GM04503 (cell line): ENCODE data around the gene HDGFL2.

ENCODE experiments used
- DNase-seq: peaks from one replicate; pipeline ENCODE4 v3.0.0-alpha.2; 2012; ENCODE audit warnings: low read depth

The HDGFL2 gene

DNA sequence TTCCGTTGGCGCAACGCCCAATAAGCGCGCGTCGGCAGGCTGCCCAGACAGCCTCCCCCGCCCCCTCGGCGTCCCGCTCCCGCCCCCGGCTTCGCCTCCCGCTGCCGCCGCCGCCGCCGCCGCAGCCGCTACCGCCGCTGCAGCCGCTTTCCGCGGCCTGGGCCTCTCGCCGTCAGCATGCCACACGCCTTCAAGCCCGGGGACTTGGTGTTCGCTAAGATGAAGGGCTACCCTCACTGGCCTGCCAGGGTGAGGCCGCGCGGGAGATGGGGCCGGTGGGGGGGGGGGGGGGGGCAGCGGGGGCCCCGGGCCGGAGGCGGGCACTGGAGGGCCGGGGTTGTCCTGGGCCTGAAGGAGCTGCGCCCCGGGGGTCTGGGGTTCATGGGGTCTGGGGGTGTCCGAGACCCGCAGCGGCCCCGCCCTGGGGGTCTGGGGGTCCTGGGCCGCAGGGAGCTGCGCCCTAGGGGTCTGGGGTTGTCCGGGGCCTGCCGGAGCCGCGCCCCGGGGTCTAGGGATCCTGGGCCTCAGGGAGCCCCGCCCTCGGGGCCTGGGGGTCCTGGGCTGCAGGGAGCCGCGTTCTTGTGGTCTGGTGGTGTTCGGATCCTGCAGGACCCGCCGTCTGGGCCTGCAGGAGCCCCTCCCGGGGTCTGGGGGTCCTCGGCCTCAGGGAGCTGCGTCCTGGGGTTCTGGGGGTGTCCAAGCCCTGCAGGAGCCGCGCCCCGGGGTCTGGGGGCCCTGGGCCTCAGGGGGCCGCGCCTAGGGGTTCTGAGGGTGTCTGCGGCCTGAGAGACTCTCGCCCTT is at the start of gene HDGFL2:
Gene HDGFL2, plus strand, starts transcription at position 124 of the 801 bp plus-strand sequence. Its CDS starts 54 bp downstream, at position 178.
- DNase-seq = no peak

DNA sequence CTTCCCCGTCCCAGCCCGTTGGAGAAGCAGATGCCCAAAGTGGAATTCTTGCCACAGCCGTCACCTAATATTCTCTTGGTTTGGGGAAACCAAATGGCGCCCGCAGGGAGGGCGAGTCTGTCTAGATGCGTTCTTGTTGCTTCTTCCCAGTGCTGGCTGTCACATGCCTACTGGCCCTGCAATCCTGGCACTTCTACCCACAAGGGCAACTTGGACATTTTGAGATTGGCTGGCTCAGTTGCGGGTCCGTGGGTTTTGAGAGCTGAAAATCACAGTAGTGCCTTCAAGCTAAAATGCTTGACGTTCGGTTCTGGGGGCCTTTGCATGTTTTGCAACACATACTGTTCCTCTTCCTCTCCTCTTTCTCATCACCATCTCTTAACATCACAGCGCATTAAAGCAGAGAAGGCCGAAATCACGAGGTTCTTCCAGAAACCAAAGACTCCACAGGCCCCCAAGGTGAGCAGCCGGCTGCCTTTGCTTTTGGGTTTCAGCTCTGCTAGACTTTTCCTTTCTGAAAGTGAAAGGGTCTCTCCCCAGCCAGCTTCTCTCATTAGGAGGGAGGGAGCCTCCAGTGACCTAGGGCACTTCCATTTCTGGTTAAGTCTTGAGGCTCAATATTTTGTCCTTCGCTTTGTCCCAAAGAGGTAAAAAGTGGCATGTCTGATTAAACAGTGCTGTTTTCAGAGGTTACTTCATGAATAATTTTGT is 48.5 kb upstream of the HDGFL2 start:
- DNase-seq = no peak

DNA sequence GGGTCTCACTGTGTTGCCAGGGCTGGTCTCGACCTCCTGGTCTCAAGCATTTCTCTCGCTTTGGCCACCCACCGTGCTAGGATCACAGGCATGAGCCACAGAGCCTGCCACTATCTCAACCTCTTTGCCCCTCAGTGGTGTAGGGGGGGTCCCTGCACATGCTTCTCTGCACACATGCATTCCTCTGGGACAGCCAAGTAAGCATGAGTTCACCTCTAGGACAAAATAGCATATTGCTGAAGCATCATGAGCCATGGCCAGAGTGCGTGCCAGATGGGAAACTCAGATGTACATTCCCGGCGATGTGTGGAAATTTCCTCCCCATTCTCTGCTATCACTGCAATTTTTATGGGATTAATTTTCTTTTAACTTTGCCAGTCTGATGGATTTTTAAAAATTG is 46.6 kb upstream of the HDGFL2 start:
- peak; percentile 58 for DNase-seq

DNA sequence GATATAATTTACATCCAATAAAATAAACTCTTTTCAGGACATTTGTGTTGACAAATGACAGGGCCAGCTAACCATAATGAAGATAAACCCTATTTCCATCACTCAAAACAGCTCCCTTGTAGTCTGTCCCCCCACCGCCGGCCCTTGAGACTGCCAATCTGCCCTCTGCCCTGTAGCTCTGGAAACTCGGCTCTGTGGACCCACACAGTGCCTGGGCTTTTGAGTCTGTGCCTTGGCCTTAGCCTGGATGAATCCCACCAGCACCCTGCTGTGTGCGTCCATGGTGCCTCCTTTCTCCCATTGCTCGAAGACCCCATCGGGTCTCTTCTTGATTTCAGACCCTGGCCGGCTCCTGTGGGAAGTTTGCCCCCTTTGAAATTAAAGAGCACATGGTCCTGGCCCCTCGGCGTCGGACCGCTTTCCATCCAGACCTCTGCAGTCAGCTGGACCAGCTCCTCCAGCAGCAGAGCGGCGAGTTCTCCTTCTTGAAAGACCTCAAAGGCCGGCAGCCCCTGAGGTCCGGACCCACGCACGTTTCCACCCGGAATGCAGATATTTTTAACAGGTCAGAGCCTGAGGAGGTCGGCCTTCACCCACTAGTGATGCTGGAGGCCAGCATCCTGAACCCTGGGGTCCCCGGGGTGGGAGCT is 43.6 kb upstream of the HDGFL2 start:
- no peak for DNase-seq

DNA sequence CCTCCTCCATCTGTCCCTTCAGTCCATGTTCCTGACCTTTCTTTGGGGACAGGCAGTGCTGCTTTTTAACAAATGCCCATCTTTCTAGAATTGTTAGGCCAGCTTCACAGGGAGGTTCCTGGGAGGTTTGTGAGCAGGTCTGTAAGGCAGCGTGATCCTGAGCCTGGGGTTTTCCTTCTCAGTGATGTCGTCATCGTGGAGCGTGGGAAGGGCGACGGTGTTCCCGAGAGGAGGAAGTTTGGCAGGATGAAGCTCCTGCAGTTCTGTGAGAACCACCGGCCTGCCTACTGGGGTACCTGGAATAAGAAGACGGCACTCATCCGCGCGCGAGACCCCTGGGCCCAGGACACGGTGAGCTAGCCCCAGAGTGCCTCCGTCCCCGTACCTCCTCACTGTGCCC is 42.8 kb upstream of the HDGFL2 start:
- DNase-seq = no peak

DNA sequence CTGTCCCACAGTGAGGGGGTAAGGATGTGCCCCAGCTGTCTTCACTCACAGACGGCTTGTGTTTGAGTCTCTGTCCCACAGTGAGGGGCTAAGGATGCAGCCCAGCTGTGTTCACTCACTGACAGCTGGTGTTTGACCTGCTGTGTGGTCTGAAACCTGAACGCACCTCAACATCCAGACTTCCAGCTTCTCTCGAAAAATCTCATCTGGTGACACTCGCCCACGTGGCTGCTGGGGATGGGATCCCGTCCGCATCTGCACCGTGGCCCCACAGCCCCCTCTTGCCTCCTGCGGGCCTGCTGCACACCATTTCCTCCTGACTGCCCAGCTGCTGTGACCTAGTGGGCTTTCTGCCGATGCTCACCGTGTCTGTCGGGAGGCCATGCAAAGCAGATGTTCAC is 42.3 kb upstream of the HDGFL2 start:
- no peak for DNase-seq

DNA sequence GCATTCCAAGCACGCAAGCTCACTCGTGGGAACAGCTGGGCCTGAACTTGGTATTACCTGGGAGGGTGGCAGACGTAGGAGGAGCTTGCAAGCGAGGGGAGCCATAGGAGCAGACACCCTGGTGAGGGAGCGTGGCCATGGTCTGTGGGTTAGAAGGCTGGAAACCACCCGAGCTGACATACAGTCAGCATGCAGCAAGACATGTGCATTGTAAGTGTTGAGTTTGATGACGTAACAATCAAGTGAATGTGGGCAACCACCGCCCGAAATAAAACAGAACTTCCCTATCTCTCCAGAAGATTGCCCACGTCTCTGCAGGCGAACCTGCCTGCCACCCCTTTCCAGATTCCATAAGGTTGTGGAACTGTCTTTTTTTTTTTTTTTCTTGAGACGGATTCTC is 41.3 kb upstream of the HDGFL2 start:
- no peak for DNase-seq

DNA sequence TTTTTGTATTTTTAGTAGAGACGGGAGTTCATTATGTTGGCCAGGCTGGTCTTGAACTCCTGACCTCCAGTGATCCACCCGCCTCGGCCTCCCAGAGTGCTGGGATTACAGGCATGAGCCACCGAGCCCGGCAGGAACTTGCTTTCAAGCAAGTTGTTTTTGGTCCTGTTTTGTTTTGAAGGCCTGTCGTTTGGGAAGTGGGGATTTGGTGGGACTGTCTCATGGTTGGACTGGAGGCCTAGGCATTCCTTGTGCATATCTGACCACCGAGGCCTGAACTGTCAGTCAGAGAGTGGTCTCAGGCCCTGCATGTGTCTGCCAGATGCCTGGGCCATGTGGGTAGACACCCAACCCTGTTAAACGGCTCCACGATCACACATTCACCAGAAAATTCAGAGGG is 40.8 kb upstream of the HDGFL2 start:
- no peak for DNase-seq

DNA sequence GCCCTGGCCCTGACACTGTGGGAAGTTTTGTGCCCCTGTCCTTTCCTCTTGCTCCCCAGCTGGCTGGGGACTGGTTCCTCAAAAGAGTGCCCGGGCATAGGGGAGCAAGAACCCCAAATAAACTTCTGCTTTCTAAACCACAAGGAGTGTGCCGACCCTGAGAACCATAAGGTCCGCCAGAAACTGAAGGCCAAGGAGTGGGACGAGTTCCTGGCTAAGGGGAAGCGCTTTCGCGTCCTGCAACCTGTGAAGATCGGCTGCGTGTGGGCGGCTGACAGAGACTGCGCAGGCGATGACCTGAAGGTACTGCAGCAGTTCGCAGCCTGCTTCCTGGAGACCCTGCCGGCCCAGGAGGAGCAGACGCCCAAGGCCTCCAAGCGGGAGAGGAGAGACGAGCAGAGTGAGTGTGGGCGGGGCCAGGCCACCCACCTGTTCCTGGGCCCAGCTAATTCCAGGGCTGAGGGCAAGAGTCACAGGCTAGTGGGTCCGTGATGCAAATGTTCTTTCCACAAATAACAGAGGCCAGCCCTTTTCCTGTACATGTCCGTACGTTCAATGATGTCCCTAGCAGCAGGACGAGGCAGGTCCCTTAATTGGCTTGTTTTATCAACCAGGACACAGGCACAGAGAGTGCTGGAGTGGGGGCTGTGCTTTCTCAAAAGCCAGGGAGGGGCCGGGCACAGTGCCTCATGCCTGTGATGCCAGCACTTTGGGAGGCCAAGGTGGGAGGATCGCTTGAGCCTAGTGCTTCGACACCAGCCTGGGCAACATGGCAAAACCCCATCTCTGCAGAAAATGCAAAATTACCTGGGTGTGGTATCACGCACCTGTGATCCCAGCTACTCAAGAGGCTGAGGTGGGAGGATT is 40.1 kb upstream of the HDGFL2 start:
- DNase-seq = no peak

DNA sequence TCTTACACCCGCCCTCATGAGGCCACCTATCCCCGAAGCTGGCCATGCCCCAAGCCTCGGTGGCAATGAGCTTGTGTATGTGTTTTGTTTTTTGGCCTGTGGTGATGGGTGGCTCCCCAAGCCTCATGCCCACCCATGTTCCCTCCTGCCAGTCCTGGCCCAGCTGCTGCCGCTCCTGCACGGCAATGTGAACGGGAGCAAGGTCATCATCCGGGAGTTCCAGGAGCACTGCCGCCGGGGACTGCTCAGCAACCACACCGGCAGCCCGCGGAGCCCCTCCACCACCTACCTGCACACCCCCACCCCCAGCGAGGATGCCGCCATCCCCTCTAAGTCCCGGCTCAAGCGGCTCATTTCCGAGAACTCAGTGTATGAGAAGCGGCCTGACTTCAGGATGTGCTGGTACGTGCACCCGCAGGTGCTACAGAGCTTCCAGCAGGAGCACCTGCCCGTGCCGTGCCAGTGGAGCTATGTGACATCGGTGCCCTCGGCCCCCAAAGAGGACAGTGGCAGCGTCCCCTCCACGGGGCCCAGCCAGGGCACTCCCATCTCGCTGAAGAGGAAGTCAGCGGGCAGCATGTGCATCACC is 39.1 kb upstream of the HDGFL2 start:
- DNase-seq = no peak

DNA sequence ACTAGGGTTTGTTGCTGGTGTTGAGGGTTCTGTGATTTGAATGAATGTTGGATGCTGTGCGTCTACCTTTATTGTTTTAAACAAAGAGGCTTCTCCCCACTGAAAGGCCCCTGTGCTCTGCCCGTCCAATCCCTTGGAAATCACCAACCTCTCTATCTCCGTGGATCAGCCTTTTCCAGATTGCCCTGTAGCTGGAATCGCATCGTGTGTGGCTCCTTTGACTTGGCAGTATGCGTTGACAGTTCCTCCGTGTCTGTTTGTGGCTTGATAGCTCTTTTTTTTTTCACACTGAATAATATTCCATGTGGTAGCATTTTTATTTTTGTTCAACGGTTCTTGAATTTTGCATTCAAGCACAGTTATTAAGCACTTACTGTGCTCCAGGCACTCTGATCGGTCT is 37.7 kb upstream of the HDGFL2 start:
- DNase-seq = no peak

DNA sequence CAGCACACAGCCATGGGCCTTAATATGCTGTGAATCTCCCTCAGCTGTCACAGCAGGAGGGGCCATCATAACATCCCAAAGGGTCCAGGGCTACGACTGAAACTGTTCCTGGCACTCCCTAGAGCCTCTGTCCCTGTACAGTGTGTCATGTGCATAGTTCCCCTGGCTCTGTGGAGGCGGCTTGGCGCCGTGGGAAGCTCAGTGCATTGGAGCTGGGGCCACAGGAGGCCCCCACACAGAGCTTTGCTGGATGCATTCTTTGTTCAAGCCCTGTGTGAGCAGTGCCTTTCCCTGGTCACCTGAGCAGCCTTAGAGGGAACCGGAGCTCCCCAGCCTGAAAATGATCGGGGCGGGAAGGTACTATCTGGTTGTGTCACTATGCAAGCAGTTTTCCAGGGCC is 35.9 kb upstream of the HDGFL2 start:
- DNase-seq = no peak

DNA sequence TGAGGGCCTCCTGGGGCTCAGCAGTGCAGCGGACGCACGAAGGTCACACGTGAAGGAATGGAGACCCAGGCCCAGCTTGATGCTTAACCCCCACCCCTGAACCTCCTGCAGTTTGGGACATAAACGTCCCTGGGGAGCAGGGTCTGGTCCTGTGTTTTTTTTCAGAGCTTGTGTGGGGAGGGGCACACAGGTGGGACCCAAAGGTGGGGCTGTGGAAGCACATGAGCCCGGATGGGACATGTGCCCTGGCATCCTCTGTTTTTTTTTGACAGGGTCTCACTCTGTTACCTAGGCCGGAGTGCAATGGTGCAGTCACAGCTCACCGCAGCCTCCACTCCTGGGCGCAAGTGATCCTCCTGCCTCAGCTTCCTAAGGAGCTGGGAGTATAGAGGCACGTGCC is 35.0 kb upstream of the HDGFL2 start:
- DNase-seq = no peak

DNA sequence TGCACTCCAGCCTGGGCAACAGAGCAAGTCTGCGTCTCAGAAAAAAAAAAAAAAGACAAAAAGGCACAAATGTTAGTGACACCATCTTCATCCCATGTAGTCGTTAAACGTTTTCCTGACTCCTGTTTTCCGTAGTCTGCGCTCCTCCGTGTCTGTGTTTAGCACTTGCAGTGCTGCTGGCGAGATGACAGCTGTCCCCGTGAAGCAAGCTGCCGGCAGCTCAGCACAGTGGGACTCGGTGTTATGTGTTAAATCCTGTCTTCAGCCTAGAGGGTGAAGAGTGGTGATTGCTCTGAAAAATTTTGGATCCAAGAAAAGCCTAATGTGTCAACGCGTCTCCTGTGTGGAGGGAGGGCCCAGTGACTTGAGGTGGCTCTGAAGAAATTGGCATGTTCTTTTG is 32.9 kb upstream of the HDGFL2 start:
- no peak for DNase-seq

DNA sequence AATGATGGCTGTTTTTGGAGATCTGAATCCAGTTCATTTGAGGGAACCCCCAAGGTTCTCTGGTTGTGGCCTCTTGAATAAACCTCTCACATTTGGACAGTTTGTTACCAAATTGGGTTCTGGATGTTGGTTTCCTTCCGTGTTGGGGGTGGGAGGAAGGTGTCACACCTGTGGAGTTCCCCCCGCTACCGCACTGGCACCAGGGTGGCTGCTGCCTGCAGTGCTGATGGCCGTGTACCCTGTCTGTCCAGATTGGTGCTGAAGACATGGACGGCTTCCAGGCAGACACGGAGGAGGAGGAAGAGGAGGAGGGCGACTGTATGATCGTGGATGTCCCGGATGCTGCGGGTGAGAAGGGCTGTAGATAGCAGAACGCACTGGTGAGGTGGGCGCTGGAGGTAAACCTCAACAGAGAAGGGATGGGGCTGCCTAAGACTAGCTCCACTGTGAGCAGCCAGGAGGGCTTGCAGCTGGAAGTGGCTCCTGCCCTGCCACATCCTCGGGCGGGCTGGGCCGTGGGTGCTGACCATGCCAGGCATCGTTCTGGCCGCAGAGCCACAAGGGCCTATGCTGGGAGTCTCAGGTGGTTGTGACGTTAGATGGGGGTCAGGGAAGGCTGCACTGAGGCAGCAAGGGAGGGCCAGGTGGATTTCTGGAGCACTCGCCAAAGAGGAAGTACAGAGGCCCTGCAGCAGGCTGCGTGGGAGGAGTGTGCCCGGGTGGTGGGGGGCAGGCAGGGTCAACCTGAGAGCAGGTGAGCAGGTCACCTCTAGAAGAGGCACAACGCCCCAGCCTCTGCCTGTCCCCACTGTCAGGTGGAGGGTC is 29.9 kb upstream of the HDGFL2 start:
- no peak for DNase-seq

DNA sequence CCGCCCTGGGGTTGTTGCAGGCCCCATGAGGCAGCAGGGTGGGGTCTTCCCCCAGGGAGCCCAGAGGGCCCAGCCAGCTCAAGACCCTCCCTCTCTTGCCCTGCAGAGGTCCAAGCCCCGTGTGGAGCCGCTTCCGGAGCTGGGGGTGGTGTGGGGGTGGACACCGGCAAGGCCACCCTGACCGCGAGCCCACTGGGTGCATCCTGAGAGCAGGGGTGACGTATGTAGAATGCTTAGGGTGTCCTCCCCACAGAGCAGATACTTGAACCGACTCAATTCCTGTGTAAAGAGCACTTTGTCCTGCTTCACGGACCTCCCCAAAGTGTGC is 29.3 kb upstream of the HDGFL2 start:
- no peak for DNase-seq

DNA sequence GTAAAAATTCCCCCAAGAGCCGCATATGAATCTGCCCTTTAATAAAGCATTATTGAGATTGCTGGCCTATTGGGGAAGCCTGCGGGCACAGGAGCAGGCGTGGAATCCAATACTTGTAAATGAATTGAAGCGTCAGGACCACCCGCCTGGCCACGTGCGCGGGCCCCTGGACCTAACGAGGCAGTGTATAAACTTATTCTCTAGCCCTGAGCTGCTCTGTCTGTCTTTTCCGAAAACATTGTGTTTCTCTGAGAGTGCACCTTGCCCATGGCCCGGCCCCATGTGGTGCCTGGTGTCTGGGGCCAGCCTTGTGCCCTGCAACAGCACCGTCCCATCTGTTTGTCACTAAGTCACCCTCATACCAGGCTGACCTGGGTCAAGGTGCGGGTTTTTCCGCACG is 28.9 kb upstream of the HDGFL2 start:
- DNase-seq = no peak

DNA sequence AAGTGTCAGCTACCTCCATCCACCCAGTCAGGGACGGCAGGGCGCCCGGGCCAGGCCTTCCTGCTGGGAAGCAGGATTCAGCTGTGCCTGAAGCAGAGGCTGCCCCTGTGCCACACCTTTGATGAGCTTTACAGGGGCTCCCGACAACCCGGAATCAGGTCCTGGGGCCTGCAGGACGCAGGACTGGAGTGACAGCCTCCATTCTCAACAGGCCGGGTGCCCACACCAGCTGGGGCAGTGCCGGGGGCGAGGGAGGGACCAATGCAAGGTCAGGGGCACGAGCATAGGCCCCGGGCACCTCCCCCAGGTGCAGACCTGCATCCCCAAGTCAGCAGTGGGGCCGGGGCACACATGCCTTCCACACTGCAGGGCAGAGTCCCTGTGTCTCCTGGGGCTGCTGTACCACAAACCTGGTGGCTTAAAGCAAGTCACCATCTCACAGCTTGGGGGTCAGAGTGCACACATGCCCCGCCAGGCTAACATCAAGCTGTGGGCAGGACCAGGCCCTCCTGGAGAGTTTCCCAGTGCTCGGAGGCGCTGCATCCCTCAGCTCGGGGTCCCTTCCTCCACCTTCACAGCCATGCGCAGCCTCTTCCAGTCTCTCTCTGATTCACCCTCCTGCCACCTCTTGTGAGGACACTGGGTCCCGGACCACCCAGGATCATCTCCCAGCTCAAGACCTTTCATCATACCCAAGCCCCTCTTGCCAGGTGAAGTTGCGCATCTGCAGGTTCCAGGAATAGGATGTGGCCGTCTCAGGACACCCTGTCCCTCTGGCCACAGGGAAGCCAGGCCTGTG is 27.9 kb upstream of the HDGFL2 start:
- DNase-seq = no peak

DNA sequence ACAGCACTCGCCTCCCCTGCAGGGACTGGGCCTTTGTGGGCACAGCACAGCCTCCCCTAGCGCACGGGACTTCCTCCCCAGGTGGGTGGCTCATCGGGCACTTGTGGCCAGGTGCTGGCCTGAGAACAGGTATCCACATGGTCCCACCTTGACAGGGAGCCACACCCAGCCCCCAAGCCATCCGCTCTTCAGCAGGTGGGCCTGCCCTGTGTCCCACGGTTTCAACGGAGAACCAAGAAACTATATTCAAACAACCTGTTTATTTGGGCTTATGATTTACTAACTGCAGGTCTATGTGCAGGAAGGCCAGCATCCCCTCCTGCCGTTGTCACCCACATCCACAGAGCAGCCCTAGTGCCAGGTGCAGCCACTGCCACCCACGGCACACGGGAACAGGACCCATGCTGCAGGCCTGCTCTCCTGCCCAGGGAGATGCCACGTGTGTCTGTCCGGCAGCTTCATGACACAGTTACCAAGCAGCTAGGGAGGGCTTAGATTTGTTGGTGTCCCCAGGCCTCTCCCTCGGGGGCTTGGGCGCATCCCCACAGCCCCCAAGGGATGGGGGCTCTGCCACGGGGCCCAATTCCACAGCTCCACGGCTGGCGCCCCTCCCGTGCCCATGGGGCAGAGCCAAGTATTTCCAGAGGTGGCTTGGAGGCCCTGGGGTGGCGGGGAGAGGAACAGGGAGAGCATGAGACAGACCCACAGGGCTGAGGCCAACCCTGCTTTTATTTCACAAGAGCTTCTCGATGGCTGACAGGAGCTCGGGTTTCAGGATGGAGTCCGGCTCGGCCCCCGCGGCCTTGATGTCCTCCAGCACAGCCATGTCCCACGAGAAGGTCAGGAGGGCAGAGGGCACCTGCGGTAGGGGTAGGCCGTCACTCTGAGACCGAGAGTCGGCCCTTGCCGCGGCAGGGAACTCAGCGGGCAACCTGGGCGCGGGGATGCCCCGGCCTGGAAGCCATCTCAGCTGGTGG is 27.0 kb upstream of the HDGFL2 start:
- no peak for DNase-seq
